DMS153 (cell line): ENCODE results near the gene EPAS1.
"Not testable (repeated sequence)": the region's sequence is repeated elsewhere in the genome, so short reads cannot be mapped to it uniquely, and the experiment has no call there.

Source experiments
- DNase-seq: peaks from one replicate; lab custom pipeline; 2025; lab: John Stamatoyannopoulos, UW

The EPAS1 gene

DNA sequence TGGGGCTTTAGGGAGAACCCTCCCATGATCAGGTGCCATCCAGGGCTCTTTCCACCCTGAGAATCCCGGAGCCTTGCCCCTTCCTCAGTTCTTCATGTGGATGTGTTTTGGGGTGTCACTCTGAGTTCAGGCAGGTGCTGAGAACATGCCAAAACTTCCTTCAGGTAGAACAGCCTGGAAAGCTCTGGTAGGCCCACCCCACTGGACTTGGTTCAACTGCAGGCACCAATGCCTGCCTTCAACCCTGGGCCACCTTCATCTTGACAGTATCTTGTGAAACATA lies 85.8 kb downstream of the EPAS1 start:
- DNase-seq = no peak

DNA sequence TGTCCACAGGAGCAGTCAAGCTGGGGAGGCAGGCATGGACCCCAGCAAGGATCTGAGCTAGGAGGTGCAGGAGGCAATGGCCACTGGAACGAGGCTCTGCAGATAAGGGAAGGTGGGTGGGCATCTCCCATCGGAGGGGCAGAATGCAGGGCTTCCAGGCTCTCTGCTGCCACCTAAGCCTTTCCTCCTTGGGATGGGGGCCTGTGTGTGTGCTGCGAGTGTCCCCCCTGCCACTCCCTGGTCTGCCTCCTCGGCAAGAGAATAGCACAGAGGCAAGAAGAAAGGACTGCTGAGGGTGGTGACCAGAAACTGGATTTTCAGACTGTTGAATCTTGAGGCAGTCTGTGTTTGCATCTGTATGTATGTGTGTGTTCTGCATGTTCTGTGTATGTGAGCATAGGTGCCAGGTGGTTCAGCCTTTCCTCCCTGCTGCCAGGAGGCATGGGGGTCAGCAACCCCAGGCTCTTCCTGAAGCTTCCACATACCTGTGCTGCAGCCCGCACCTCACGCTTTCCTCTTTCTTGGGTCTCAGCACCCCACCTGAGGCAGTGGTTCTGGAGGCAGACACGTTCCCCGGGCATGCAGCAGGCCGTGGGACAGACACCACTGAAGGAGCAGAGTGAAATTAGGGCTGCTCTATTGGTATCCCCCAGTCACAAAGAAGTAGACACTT lies 86.7 kb downstream of the EPAS1 start:
- no peak for DNase-seq

DNA sequence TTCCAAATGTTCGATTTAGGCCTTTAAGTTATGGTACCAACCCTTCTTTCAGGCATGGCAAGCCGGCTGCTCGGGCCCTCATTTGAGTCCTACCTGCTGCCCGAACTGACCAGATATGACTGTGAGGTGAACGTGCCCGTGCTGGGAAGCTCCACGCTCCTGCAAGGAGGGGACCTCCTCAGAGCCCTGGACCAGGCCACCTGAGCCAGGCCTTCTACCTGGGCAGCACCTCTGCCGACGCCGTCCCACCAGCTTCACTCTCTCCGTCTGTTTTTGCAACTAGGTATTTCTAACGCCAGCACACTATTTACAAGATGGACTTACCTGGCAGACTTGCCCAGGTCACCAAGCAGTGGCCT lies 87.2 kb downstream of the EPAS1 start:
- no peak for DNase-seq

DNA sequence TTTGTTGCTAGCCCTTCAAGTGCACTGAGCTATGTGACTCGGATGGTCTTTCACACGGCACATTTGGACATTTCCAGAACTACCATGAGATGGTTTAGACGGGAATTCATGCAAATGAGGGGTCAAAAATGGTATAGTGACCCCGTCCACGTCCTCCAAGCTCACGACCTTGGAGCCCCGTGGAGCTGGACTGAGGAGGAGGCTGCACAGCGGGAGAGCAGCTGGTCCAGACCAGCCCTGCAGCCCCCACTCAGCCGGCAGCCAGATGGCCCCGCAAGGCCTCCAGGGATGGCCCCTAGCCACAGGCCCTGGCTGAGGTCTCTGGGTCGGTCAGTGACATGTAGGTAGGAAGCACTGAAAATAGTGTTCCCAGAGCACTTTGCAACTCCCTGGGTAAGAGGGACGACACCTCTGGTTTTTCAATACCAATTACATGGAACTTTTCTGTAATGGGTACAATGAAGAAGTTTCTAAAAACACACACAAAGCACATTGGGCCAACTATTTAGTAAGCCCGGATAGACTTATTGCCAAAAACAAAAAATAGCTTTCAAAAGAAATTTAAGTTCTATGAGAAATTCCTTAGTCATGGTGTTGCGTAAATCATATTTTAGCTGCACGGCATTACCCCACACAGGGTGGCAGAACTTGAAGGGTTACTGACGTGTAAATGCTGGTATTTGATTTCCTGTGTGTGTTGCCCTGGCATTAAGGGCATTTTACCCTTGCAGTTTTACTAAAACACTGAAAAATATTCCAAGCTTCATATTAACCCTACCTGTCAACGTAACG lies 88.8 kb downstream of the EPAS1 start:
- DNase-seq = no peak

DNA sequence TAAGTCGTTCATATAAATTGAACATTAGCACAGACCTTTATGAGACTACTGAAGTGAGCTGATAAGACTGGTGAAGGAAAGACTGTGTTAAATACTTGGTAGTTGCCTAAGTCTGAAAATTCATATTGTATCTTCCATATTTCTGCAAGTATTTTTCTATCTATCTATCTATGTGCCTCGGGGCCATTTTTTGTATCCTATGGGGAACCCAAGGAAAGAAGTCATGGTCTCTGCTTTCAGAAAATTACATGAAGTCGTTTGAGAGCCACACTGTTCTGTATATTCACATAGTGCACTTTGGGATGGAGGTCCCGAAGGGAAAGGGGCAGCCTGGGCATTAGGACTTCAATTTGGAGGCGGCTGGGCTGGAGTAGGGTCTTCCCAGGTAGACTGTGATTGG lies 89.6 kb downstream of the EPAS1 start:
- DNase-seq = no peak

DNA sequence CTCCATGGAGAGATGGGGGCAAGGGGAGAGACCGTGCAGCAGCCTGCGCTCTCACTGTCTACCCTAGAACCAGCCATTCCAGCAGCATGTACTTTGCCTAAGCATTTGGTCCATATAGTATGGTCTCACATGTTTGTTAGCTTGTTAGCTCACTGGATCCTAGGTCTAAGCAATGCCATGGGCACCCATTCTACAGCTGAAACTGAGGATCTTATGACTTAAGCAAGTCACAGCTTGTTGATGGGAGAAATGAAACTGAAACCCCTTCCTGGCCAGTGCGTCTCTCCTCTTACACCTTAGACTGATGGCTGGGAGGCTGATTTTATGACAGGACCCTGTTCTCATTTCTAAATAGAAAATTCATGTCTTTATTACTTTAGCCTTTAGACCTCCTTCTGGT lies 90.1 kb downstream of the EPAS1 start:
- no peak for DNase-seq

DNA sequence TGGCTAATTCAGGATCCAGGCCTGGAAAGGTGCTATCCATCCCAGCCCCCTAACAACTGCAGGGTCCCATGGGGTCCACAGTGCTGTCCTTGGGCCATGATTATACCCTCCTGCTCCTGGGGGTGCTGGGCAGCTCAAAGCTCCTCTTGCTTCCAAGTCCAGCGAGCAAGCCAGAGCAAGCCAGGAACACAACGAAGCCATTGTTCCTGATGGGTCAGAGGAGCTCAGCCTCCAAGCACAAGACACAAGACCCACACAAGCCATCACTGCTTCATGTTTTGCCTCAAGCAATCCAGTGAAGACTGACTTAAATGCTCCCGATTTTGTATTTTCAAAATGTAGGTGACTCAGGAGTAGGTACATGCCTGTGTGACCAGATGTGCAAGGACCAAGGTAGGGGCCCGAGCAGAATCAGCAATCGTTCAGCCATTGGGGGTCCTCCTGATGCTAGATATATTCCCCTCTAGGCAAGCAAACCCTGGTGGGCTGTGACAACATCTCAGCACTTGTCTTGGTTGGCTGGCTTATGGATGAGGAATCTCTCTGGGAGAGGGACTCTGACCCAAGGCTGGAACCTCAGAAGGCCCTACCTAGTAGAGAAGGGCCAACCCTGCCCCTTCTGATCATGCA lies 90.8 kb downstream of the EPAS1 start:
- no peak for DNase-seq

DNA sequence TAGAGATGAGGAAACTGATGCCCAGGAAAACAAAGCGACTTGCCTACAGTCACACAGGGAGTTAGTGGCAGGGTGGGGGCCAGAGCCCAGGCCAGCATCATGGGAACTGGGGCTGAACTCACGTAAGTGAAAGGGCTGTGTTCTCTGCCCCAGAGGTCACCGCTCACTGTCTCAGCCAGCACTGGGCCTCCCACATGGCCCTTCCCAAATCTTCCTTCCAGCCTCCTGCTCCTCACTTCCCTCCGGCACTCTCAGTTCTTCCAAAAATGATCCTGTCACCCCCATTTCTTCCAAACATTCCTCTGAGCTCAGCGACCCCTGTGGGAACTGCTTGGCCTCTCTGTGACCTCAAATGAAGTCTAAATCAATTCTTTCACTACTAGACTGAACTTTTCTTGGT lies 91.7 kb downstream of the EPAS1 start:
- DNase-seq = no peak

DNA sequence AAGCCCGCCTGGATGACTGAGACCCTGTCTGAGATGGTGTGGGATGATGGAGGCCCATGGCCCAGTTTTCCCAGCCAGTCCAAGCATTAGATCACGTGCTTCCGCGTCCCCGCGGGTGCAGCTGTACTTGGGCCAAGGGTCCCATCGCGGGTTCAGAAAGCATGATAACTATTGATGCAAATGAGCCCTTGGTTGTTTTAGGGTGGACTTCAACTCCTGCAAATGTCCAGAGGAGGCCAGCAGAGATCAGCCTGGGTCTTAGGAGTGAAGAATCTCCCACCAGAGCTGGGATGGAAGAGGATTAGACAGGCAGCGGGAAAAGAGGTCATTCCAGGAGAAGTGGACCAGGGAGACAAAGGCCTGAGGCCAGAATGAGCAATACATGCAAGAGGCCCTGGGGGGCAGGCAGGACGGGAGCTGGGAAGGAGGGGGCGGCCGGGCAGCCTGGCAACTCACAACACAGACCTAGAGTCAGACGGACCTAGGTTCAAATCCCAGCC lies 92.3 kb downstream of the EPAS1 start:
- no peak for DNase-seq

DNA sequence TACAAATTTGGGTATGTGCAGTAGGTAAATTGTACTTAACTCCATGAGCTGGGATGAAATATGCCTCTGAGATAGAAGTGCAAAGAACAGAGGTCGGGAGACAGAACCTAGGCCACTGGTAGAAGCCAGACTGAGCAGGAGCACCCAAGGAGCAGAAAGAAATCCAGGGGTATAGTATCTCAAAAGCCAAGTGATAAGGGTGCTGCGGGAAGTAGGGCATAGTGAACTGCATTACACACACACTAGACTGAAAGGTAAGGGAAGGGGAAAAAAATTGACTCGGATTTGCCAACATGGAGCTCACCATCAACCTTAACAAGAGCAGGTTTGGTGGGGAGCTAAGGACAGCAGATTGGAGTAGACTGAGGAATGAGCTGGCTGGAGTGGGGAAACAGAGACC lies 92.8 kb downstream of the EPAS1 start:
- DNase-seq = no peak

DNA sequence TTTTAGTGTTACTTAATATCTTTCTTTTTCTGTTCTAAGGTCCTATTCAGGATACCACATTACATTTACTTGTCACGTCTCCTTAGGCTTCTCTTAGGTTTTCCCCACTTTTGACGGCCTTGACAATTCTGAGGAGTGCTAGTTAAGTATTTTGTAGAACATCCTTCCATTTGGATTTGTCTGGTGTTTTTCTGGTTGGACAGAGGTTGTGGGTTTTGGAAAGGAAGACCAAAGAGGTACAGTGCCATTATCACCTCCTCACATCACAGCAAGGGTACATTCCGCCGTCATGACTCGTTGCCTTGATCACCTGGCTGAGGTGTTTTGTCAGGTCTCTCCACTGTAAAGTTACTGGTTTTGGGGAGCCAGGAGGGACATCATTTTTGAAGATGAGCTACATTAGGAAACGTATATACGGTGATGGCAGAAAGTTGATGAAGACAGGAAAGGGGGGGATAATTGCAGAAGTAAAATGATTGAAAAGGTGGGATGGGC lies 93.7 kb downstream of the EPAS1 start:
- no peak for DNase-seq

DNA sequence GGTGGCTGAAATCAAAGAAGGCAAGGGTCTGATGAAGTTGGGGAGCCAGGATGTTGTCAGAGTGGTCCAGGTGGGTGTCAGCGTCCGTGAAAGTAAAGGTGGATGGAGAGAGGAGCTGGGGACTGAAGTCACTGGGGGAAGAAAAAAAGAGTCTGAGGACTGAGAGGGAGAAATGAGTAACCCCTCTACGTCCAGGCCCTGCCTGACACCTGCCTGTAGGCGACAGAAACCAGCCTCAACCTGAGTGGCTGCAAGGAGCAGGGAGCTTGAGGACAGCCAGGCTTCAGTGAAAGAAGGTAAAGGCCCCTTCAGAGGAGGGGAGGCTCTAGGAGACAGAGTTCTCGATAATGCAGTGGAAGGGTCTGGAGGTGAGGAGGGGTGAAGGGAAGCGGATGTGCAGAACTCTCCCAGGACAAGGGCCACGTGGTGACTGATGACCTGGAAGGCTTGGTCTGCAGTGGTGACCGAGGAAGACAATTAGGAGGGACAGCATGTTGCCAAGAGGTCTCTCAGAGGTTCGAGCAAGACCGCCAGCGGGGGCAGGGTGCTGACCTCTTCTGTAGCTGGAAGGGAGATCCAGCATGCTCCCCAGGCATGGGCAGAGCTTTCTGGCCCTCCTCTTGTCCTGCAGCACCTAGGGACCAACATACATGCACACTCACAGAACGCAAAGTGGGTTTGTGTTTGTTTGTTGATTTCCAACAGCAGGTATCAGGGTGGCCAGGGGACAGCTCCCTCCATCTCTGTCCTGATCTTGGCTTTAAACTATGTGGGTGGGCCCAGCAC lies 95.5 kb downstream of the EPAS1 start:
- DNase-seq = no peak

DNA sequence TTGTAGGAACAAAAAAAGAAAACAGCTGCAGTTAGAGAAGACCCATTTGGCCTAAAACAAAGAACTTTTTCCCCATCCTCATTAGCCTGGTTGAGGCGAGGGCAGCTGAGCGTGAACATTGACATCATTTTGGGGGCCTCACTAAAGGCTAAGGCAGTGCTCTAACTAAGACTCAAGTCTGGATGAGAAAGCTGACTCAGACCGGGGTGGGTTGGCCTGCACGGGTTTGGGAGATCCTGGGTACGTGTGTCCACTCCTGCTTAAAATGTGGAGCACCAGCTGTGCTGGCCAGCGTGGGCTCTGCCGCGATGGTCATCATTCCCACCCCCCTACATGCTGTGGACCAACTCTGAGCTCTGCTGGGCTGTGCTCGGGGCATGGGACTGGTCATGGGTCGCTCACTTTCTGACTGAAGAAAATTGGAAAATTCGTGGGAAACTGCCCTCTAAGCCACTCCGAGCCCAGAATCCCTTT lies 96.2 kb downstream of the EPAS1 start:
- DNase-seq = no peak

DNA sequence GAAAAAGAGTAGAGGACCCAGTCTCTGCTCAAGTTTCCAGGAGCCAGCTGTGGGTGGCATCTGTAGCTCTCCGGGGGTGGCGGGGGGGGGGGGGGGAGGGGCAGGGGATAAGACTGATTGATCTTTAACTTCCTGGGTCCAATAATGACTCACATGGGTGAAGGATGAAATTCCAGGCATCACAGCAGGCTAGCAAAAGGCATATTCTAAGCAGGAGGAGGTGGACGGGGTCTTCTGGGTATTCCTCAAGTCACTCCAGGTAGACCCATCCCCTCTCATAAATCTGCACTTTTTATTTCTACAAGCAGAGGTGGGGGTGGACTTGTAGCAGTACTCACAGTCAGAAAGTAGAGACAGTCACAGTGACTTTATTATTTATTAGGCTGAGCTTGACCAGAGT lies 96.7 kb downstream of the EPAS1 start:
- DNase-seq = no peak

DNA sequence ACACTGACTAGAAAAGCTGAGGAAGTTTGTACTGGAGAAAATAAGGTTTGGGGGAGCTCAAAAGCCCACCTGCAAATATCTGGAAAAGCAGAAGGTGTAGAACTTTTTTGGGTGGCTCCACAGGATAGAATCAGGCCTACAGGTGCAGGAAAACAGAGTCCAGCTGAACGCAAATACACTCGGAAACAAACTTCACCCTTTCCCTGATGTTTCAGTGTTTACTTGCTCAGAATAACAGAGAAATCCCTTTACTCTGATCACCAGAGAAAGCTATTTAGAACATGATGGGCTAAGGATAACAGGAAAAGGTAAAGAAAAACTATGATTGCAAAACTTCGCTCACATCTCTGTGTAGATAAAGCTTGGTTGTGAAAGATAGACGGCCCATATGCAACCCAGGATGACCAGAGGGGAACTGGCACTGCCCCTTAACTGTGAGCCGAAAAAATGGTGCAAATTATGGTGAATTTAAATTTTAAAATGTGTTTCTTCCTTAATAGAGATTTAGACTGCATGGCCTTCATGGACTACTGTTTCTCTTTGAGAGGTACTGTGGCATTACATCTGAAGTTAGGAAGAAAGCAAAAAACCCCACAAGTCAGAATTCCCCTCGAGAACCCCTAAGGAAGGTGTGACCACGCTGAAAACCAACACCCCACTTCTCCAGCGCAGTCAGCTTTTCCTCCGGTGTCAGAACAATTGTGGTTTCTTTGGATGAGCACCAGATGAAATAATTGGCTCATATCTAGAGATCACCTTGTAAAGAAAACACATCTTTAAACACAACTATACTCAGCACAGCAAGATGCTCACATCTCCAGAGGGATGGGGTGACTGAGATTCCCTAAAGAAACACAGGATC lies 97.7 kb downstream of the EPAS1 start:
- DNase-seq = no peak

DNA sequence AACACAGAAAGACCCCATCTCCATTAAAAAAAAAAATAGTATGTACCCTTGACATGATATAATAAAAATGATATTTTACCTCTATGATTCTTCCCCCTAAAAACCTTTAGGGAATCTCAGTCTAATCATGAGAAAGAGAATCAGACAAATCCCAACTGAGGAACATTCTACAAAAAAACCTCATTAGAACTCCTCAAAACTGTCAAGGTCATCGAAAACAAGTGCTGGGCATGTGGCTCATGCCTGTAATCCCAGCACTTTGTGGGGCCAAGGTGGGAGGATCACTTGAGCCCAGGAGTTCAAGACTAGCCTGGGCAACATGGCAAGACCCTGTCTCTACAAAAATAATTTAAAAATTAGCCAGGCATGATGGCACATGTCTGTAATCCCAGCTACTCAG lies 98.5 kb downstream of the EPAS1 start:
- not testable (repeated sequence) for DNase-seq

DNA sequence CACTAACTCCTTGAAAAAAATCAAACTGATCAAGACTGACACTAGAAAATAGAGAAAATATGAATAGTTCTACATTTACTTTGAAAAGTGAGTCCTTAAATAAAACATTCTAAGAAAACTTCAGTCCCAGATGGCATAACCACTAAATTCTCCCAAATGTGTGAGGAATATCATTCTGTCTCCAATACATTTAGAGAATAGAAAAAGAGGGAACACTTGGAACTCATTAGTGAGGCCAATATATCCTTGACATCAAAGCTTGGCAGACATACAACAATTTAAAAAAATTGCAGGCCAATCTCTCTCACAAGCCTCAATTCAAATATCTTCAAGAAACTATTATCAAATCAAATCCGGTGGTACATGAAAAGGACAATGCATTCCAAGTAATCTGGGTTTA lies 102.8 kb downstream of the EPAS1 start:
- DNase-seq = no peak

DNA sequence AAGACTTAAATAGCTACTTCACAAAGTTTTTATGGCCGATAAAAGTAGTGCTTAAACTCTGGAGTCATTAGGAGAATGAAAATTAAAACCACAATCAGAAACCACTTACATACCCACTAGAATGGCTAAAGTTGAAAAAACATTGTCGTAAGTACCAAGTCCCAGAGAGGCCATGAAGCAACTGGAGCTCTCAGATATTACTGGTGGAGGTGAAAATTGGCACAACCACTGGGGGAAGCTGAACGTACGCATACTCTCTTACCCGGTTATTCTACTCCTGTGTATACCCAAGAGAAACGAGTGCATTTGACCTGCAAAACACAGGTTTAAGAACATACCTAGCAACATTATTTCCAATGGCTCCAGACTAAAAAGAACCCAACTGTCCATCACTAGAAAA lies 105.7 kb downstream of the EPAS1 start:
- no peak for DNase-seq

DNA sequence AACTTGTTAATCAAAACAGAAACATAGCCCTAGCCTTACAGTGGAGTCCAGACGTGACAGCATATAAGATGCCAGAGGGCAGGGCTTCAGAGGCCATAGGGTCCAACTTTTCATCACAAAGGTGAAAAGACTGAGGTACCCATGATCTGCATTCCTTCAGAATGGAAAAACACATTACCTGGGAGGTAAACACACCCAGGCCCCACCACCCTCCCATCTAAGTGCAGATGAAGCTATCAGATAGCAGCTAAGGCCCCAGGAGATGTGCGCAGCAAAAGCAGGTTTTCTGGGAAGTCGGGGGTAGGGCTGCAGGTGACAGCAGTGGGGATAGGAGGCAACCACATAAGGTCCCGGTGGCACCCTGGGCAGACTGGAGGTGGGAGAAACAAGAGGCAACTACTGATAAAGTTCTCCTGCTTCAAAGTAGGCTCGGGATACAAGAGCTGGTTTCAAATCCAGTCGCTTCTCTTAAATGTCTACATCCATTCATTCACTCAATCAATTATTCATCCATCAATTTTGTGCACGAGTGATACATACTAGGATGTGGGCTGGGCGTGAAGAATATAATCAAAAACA lies 107.1 kb downstream of the EPAS1 start:
- no peak for DNase-seq

DNA sequence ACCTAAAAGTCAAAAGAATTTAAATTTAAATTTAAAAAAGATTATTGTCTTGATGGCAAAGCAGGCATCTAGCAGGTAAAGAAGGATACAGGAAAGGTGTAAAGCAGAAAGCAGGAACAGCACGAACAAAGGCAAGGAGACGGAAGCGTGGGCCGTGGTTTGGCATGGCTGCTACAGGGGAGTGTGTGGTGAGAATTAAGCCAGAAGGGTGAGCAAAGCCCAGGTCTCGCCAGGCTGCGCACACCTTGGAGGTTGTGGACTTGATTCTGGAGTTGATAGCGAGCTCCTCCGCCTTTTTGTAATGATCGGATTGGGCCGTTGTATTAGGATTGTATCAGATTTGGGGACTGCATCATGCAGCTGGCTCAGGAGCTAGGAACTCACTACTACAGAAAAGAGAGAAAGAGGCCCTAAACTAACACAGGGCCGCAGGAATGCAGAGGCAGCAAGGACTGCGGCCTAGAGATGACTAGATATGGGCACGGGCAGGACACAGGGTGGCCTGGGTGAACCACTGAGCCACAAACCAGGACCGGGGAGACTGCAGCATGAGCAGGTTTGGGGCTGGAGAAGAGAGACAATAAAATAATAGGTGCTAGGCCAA lies 110.7 kb downstream of the EPAS1 start:
- no peak for DNase-seq

DNA sequence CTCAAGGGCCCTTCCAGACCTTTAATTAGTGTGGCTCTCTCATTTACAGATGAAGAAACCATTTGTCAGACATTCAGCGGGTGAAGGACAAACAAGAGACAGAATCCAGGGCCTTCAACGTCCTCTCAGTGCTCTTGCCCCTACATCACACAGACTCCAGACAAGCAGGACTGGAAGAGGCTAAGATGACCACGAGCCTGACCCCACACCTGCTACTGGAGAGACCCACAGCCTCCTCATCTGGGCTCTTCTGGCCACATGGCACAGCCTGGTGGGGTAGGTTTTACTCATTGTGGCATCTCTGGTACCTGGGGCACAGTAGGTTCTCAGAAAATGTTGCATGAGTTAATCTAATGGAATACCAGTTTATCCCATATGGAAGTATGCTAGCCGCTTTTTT lies 112.5 kb downstream of the EPAS1 start:
- no peak for DNase-seq
